Left lobe of liver (tissue), 2 donors: Measurements from ENCODE around the gene CHRNB1. TPM values are rescaled to one million over a fixed set of nuclear protein-coding genes. Genes with fewer than 3 reads are reported as not detected.
"Not testable (repeated sequence)": the region's sequence is repeated elsewhere in the genome, so short reads cannot be mapped to it uniquely, and the experiment has no call there.

Experiments used
- ATAC-seq: fragments of 200-7000 bp; cut with Tn5 transposase; one replicate; pipeline ENCODE4 v1.9.1; 2020; ENCODE audit warnings: mild to moderate bottlenecking, moderate library complexity
- DNase-seq: peaks from one replicate; pipeline ENCODE4 v3.0.0-alpha.2; 2020; ENCODE audit warnings: low spot score
- total RNA-seq: library from RNA; stranded (reverse); gene quantifications from one replicate; pipeline ENCODE4 v1.2.1, GENCODE V29; 2021
- donor health status: DM: no; HTN: no; CAD: no; lungs with moderate emphysema.
- donor health status: DM: no; HTN: yes; CAD: no.

CHRNB1 gene
- total RNA-seq, 1 donor from 2014 or later: 10.9 TPM

GRCh38 chr17:7465597-7466275, 20.9 kb downstream of the CHRNB1 start:
- DNase-seq (no peak), ATAC-seq (no peak)

DNA sequence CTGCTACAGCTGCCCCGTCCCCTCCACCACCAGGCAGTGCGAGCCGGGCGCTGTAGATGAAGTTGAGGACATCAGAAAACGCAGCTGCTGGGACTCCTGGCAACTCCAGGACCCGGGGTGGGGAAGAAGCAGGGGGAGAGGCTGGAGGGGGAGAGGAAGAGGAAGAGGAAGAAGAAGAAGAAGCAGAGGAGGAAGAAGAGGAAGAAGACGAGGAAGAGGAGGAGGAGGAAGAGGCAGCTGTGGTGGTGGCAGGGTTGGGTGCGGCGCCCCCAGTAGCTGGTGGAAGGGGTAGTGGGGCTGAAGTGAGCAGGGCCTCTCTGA, 21.4 kb downstream of the CHRNB1 start:
- ATAC-seq: no peak
- no peak for DNase-seq

DNA sequence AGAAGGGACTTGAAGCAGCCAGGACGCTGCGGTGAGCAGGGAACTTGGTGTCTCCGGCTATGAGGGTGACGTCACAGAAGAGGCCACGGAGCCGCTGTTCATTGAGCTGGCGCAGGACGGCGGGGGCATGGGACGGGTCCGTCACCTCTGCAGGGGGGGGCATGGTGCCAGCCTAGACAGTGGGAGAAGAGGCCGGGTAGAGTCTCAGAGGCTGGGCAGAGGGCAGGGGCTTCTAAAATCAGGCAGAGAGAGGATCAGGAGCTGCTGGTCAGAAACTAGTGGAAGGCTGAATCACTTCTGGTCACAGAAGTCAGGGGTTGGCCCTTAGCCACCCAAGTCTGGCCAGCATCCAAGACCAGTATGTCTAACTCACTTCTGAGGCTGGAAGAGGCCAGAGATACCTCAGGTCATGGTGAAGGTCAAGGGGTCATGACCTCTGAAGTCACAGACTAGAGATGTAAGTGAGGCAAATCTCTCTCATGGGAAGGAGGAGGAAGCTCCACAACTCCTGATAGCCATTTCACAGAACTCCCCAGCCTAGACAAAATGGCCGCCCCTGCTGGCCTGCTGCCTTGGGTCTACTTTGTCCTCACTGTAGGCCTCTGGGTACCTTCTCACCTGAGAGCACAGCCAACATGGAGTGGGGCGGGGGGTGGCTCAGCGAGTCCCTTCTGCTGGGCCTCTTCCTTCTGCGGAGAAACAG, 21.9 kb downstream of the CHRNB1 start:
- DNase-seq: peak; percentile 78
- ATAC-seq: peak; percentile 49

GRCh38 chr17:7467498-7467897, 22.6 kb downstream of the CHRNB1 start:
- no peak for DNase-seq

GRCh38 chr17:7468290-7468689, 23.4 kb downstream of the CHRNB1 start:
- no peak for DNase-seq
- ATAC-seq: no peak

More at GRCh38 chr17:7467498-7467897, 22.6 kb downstream of the CHRNB1 start:
- no peak for ATAC-seq

DNA sequence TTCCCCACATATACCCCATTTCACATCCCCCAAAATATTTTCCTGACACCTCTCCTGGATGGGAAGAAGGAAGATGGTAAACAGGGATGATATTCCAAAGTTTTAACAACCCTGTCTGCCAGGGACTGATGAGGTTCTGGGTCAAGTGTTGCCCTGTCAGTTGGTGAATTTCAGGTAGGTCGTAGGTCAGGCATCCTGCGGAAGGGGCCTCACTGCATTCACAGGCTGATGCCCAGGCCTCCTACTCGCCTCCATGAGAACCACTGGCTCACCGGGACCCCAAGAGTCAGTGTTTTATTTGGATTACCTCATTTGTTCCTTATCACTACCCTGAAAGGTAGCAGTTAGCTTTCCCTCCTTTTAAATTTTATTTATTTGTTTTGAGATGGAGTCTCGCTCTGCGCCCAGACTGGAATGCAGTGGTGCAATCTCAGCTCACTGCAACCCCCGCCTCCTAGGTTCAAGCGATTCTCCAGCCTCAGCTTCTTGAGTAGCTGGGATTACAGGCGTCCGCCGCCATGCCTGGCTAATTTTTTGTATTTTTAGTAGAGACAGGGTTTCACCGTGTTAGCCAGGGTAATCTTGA, 24.0 kb downstream of the CHRNB1 start:
- no peak for ATAC-seq
- DNase-seq: no peak

DNA sequence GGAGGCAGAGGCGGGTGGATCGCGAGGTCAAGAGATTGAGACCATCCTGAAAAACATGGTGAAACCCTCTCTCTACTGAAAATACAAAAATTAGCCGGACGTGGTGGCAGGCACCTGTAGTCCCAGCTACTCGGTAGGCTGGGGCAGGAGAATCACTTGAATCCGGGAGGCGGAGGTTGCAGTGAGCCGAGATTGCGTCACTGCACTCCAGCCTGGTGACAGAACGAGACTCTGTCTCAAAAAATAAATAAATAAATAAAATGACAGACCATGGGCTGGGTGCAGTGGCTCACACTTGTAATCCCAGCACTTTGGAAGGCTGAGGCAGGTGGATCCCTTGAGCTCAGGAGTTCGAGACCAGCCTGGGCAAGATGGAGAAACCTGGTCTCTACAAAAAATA, 25.0 kb downstream of the CHRNB1 start:
- not testable (repeated sequence) for ATAC-seq

GRCh38 chr17:7470457-7470973, 25.7 kb downstream of the CHRNB1 start:
- ATAC-seq: peak; percentile 54
- DNase-seq: not testable (repeated sequence)

More for the DNA sequence above, 25.0 kb downstream of the CHRNB1 start:
- DNase-seq: not testable (repeated sequence)

- no peak for ATAC-seq
- DNase-seq: no peak
Measured at GRCh38 chr17:7471729-7472128, 26.9 kb downstream of the CHRNB1 start.

GRCh38 chr17:7474767-7475166, 29.9 kb downstream of the CHRNB1 start:
- DNase-seq (peak; percentile 79), ATAC-seq (peak; percentile 31)

- no peak for ATAC-seq
- no peak for DNase-seq
Measured at GRCh38 chr17:7475764-7476422, 31.0 kb downstream of the CHRNB1 start.

- ATAC-seq (no peak), DNase-seq (no peak)
Measured at GRCh38 chr17:7476494-7476893, 31.6 kb downstream of the CHRNB1 start.

GRCh38 chr17:7476951-7477350, 32.1 kb downstream of the CHRNB1 start:
- ATAC-seq (no peak), DNase-seq (no peak)

GRCh38 chr17:7477392-7478275, 32.8 kb downstream of the CHRNB1 start:
- no peak for ATAC-seq
- DNase-seq: no peak

GRCh38 chr17:7478276-7479212, 33.7 kb downstream of the CHRNB1 start:
- DNase-seq: no peak
- ATAC-seq: peak; percentile 30

- ATAC-seq: peak; percentile 10
- no peak for DNase-seq
Measured at GRCh38 chr17:7479213-7480088, 34.6 kb downstream of the CHRNB1 start, which contains the start of gene ZBTB4. TSS of gene ZBTB4 (minus strand) at chr17:7479631. CDS start at chr17:7466801, 12,830 bp downstream.

GRCh38 chr17:7480089-7480384, 35.2 kb downstream of the CHRNB1 start:
- ATAC-seq: no peak
- no peak for DNase-seq

DNA sequence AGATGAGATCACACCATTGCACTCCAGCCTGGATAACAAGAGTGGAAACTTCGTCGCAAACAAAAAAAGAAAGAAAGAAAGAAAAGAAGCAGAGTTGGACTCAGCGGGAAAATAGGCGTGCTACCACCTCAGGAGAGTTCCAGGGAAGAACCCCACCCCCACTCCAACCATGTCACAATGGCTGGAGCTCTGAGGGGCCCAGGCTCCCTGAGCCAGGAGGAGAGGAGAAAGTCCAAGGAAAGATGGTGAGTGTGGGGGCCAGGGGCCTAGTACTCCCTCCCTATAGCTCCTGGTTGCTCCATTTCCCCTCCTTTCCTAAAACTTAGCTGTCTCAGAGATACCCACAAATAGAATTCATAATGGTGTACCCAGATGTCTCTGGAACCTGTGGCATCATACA, 36.4 kb downstream of the CHRNB1 start, which contains the start of gene SLC35G6:
Gene SLC35G6, plus strand, starts transcription at position 172 of the 400 bp plus-strand sequence. Its CDS starts 71 bp downstream, at position 243.
- DNase-seq, ATAC-seq: not testable (repeated sequence)
